Measurements from ENCODE around the gene MYEF2. TPM values are rescaled to one million over a fixed set of nuclear protein-coding genes. Genes with fewer than 3 reads are reported as not detected.
A peak's percentile ranks its signal among the peaks of the same experiment; 100 is the strongest.

MYEF2 gene
- total RNA-seq, 1 donor from 2014 or later, result 1.8 TPM

- TF ChIP-seq CTCF (IDR thresholded peaks at IDR 0.05; ENCODE audit: insufficient read depth, low read length, severe bottlenecking), result no peak
- Histone ChIP-seq H3K36me3 (ENCODE audit: control insufficient read depth, insufficient read depth, low read length) (no peaks in the 10 kb centered on the region), H3K27me3 (ENCODE audit: control insufficient read depth, insufficient read depth, low read length) (no peaks in the 10 kb centered on the region), H3K4me3 (ENCODE audit: low read depth, low read length) (no peak overlapping the region)
- DNase-seq (ENCODE audit: low read depth), result no peak
- FAIRE-seq, result no peak
Measured at GRCh38 chr15:48087844-48088243, 90.3 kb downstream of the MYEF2 start.

GRCh38 chr15:48086576-48086975 is 91.5 kb downstream of the MYEF2 start:
- no peaks in the 10 kb centered on the region for H3K27me3 ChIP-seq (ENCODE audit: control insufficient read depth, insufficient read depth, low read length)
- no peak overlapping the region for H3K4me3 ChIP-seq (ENCODE audit: low read depth, low read length)
- TF ChIP-seq CTCF (IDR thresholded peaks at IDR 0.05; ENCODE audit: insufficient read depth, low read length, severe bottlenecking), result no peak
- FAIRE-seq, result no peak
- no peaks in the 10 kb centered on the region for H3K36me3 ChIP-seq (ENCODE audit: control insufficient read depth, insufficient read depth, low read length)
- DNase-seq (ENCODE audit: low read depth), result no peak

- Histone ChIP-seq H3K4me3 (ENCODE audit: low read depth, low read length) (no peak overlapping the region), H3K36me3 (ENCODE audit: control insufficient read depth, insufficient read depth, low read length) (no peaks in the 10 kb centered on the region), H3K27me3 (ENCODE audit: control insufficient read depth, insufficient read depth, low read length) (no peaks in the 10 kb centered on the region)
- FAIRE-seq, result no peak
- TF ChIP-seq CTCF (IDR thresholded peaks at IDR 0.05; ENCODE audit: insufficient read depth, low read length, severe bottlenecking), result no peak
- peak; percentile 4 for DNase-seq (ENCODE audit: low read depth)
Measured at GRCh38 chr15:48086133-48086532, 92.0 kb downstream of the MYEF2 start.

GRCh38 chr15:48085591-48085930 is 92.5 kb downstream of the MYEF2 start:
- no peak for FAIRE-seq
- Histone ChIP-seq H3K36me3 (ENCODE audit: control insufficient read depth, insufficient read depth, low read length) (no peaks in the 10 kb centered on the region), H3K4me3 (ENCODE audit: low read depth, low read length) (no peak overlapping the region), H3K27me3 (ENCODE audit: control insufficient read depth, insufficient read depth, low read length) (no peaks in the 10 kb centered on the region)
- TF ChIP-seq CTCF (IDR thresholded peaks at IDR 0.05; ENCODE audit: insufficient read depth, low read length, severe bottlenecking), result no peak
- DNase-seq (ENCODE audit: low read depth), result no peak

- Histone ChIP-seq H3K36me3 (ENCODE audit: control insufficient read depth, insufficient read depth, low read length) (no peaks in the 10 kb centered on the region), H3K4me3 (ENCODE audit: low read depth, low read length) (no peak overlapping the region), H3K27me3 (ENCODE audit: control insufficient read depth, insufficient read depth, low read length) (no peaks in the 10 kb centered on the region)
- peak; percentile 65 for TF ChIP-seq CTCF (IDR thresholded peaks at IDR 0.05; ENCODE audit: insufficient read depth, low read length, severe bottlenecking)
- DNase-seq (ENCODE audit: low read depth) (peak; percentile 37), FAIRE-seq (no peak)
Measured at GRCh38 chr15:48084759-48085590, 93.1 kb downstream of the MYEF2 start.

Other genes with a start within 250 kb of the MYEF2 start
- gene SLC24A5, start 57.3 kb downstream of the MYEF2 start, total RNA-seq, result not detected in 2 replicates
- gene CTXN2, start 13.4 kb upstream of the MYEF2 start, total RNA-seq, result not detected in 2 replicates
- not detected in 2 replicates for gene SLC12A1, start 28.0 kb upstream of the MYEF2 start, total RNA-seq
- 25.5 and 30.8 TPM in 2 replicates for gene DUT, start 153.1 kb upstream of the MYEF2 start, total RNA-seq

Data from bronchial epithelial cell (primary cell).